Astrocyte (in vitro differentiated cells and primary cell): ENCODE results near the gene ADRA2A.

ENCODE experiments used
- EZH2 ChIP-seq: IDR thresholded peaks from 2 replicates; pipeline ENCODE4 v1.6.1; 2012; ENCODE audit warnings: mild to moderate bottlenecking, low read length, inconsistent platforms; ENCODE audit not compliant: insufficient read depth
- TF ChIP-seq, protein P1 (sequence below): IDR thresholded peaks from 2 replicates; pipeline ENCODE4 v1.5.1; 2011; ENCODE audit warnings: low read depth, mild to moderate bottlenecking, inconsistent platforms, low read length, moderate library complexity; ENCODE audit not compliant: insufficient read depth

DNA sequence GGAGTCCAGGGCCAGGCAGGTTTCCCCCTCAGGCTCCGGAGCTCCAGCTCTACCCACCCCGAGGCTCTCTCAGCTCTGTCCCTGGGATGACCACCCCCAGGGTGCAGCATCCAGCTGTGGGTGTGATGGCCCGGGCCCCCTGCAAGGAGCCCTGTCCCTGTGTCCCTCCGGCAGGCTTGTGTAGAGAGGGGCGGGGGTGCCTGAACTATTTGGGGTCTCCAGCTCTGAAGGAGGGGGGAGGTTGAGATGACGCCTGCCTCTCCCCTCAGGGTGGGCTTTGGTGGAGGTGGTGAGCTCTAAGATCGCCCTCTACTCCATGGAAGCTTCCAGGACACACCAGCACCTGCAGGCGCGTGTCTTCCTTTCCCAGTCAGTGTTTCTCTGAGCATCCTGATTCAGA lies 39.4 kb downstream of the ADRA2A start:
- TF ChIP-seq, protein P1, sequence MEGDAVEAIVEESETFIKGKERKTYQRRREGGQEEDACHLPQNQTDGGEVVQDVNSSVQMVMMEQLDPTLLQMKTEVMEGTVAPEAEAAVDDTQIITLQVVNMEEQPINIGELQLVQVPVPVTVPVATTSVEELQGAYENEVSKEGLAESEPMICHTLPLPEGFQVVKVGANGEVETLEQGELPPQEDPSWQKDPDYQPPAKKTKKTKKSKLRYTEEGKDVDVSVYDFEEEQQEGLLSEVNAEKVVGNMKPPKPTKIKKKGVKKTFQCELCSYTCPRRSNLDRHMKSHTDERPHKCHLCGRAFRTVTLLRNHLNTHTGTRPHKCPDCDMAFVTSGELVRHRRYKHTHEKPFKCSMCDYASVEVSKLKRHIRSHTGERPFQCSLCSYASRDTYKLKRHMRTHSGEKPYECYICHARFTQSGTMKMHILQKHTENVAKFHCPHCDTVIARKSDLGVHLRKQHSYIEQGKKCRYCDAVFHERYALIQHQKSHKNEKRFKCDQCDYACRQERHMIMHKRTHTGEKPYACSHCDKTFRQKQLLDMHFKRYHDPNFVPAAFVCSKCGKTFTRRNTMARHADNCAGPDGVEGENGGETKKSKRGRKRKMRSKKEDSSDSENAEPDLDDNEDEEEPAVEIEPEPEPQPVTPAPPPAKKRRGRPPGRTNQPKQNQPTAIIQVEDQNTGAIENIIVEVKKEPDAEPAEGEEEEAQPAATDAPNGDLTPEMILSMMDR, result no peak
- TF ChIP-seq EZH2, result no peak
